ENCODE measurements around the gene CHCHD10. TPM values are rescaled to one million over a fixed set of nuclear protein-coding genes. Genes with fewer than 3 reads are reported as not detected.
A peak's percentile ranks its signal among the peaks of the same experiment; 100 is the strongest.

CHCHD10 gene
- total and polyA plus RNA-seq, 9 donors: 2.7 to 40.5 (median 20.1) TPM

GRCh38 chr22:23752090-23752691 is 15.6 kb downstream of the CHCHD10 start:
- H3K4me3 ChIP-seq: no peak overlapping the region
- peak in 1 of 5 donors; percentile 47 for DNase-seq
- peaks cover 4% of the 10 kb centered on the region for H3K4me1 ChIP-seq (ENCODE audit: insufficient read depth)
- intact Hi-C loops (cut with DNase I): no loop called here
- WGBS, 3 donors: 86 to 90% (median 88%) methylated on average over 9 of the region's 9 CpGs
- no peaks in the 10 kb centered on the region for H3K27me3 ChIP-seq
- H3K27ac ChIP-seq: no peak overlapping the region
- no peaks in the 10 kb centered on the region for H3K36me3 ChIP-seq
- no peaks in the 10 kb centered on the region for H3K9me3 ChIP-seq
- TF ChIP-seq, protein P1, sequence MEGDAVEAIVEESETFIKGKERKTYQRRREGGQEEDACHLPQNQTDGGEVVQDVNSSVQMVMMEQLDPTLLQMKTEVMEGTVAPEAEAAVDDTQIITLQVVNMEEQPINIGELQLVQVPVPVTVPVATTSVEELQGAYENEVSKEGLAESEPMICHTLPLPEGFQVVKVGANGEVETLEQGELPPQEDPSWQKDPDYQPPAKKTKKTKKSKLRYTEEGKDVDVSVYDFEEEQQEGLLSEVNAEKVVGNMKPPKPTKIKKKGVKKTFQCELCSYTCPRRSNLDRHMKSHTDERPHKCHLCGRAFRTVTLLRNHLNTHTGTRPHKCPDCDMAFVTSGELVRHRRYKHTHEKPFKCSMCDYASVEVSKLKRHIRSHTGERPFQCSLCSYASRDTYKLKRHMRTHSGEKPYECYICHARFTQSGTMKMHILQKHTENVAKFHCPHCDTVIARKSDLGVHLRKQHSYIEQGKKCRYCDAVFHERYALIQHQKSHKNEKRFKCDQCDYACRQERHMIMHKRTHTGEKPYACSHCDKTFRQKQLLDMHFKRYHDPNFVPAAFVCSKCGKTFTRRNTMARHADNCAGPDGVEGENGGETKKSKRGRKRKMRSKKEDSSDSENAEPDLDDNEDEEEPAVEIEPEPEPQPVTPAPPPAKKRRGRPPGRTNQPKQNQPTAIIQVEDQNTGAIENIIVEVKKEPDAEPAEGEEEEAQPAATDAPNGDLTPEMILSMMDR (IDR thresholded peaks at IDR 0.05): no peak
- no peak for TF ChIP-seq POLR2A (IDR thresholded peaks at IDR 0.05)
- TF ChIP-seq EP300 (IDR thresholded peaks at IDR 0.05): no peak

DNA sequence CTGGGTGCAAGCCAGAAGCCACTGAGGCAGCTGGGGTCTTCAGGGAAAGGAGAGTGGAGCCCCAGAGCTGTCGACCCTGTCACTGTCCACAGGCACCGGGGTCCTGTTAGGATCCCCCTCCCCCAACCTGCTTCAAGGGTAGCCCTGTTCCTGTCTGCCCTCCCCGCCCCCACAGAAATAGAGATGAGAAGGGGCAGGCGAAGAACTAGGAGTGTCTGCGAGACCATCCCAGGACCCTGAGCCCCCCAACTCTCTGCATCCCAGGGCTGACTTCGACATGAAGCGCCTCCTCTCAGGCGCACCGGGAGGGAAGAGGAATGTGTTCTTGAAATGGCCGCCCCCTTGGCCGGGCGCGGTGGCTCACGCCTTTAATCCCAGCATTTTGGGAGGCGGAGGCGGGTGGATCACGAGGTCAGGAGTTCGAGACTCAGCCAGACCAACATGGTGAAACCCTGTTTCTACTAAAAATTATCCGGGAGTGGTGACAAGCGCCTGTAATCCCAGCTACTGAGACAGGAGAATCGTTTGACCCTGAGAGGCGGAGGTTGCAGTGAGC is 16.3 kb downstream of the CHCHD10 start:
- intact Hi-C loops (cut with DNase I): no loop called here
- DNase-seq: peak in 2 of 5 donors; percentile 58 to 61

DNA sequence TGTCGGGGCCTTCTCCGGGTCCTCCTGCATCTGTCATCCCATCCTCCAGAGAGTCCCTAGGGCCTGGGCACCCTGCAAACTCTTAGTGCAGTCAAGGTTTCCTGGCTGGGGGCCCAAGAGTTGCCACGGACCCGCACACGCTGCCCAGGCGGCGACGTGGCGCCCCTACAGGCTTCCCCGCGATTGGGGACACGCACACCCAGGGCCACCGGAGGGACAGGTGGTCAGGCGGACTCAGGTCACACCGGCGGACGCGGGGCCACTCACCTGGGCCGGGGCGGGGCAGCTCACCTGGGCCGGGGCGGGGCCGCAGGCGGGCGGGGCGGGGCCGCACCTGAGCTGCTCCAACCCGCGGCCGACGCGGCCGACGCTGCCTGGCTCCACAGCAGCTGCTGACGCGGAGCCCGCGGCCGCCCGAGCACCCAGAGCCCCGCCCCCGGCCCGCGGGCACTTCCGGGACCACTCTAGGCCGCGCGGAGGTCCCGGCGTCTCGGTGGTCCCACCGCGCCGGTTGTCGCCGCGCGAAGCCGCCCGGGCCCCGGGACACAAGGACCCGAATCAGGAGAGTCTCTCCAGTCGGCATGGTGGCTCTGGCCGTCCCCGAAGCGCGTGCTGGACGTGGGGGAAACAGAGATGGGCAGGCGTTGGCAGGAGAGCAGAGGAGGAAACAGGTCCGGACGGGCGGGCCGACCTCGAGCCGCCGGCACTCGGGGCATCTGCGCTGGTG is 16.9 kb downstream of the CHCHD10 start, which contains the start of gene ZNF70:
Gene ZNF70 (minus strand): TSS at position 399 of the 727 bp plus-strand sequence. CDS start 5,972 bp downstream, outside the sequence.
- DNase-seq: peak; percentile 82 to 90 (median 85)
- H3K27me3 ChIP-seq: no peaks in the 10 kb centered on the region
- intact Hi-C loops (cut with DNase I): no loop called here
- H3K4me1 ChIP-seq (ENCODE audit: insufficient read depth): peaks cover 4% of the 10 kb centered on the region
- H3K9me3 ChIP-seq: no peaks in the 10 kb centered on the region
- TF ChIP-seq, protein P1 (IDR thresholded peaks at IDR 0.05): no peak
- no peak for TF ChIP-seq EP300 (IDR thresholded peaks at IDR 0.05)
- TF ChIP-seq POLR2A (IDR thresholded peaks at IDR 0.05): peak; percentile 70
- no peaks in the 10 kb centered on the region for H3K36me3 ChIP-seq
- H3K4me3 ChIP-seq: peak within 1 kb of the TSS; percentile 53
- peak within 1 kb of the TSS; percentile 49 to 58 for H3K27ac ChIP-seq
- 0 to 1% (median 1%) methylated on average over 56 to 78 of the region's 78 CpGs for WGBS, 3 donors

More for the DNA sequence above, 16.3 kb downstream of the CHCHD10 start:
- Histone ChIP-seq H3K4me1 (ENCODE audit: insufficient read depth) (peaks cover 4% of the 10 kb centered on the region), H3K4me3 (peak overlapping the region; percentile 53), H3K27ac (peak overlapping the region; percentile 14 to 58), H3K9me3 (no peaks in the 10 kb centered on the region), H3K36me3 (no peaks in the 10 kb centered on the region), H3K27me3 (no peaks in the 10 kb centered on the region)
- 17 to 23% (median 17%) methylated on average over 21 to 22 of the region's 22 CpGs for WGBS, 3 donors
- TF ChIP-seq POLR2A (IDR thresholded peaks at IDR 0.05) (no peak), EP300 (IDR thresholded peaks at IDR 0.05) (no peak)
- TF ChIP-seq, protein P1 (IDR thresholded peaks at IDR 0.05): no peak

DNA sequence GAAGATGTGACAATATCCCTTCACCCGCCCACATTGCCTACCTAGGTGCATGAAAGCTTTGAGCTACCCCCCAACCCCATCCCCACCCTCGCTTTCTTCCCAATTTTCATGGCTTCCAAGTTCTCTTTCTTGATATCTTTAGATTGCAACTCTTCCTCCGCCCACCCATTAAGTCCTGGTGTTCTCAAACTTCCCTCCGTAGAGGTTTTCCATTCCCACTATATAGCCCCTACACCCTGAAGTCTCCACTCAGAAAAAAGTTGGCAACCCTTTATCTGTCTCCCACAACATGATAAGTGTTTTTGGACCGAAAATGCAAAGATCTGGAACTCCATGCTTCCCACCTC is 17.4 kb downstream of the CHCHD10 start:
- no peak for DNase-seq
- TF ChIP-seq, protein P1 (IDR thresholded peaks at IDR 0.05): no peak
- no peak for TF ChIP-seq POLR2A (IDR thresholded peaks at IDR 0.05)
- TF ChIP-seq EP300 (IDR thresholded peaks at IDR 0.05): no peak
- peaks cover 4% of the 10 kb centered on the region for H3K4me1 ChIP-seq (ENCODE audit: insufficient read depth)
- H3K4me3 ChIP-seq: peak overlapping the region; percentile 53
- H3K27me3 ChIP-seq: no peaks in the 10 kb centered on the region
- no peaks in the 10 kb centered on the region for H3K9me3 ChIP-seq
- peak overlapping the region; percentile 49 to 58 for H3K27ac ChIP-seq
- 12 to 18% (median 12%) methylated on average over 5 of the region's 5 CpGs for WGBS, 3 donors
- H3K36me3 ChIP-seq: no peaks in the 10 kb centered on the region
- intact Hi-C loops (cut with DNase I): no loop called here
